ENCODE results near the gene ABLIM3.

The ABLIM3 gene

GRCh38 chr5:149133795-149134777, 7.2 kb upstream of the ABLIM3 start:
- DNase-seq, result no peak

GRCh38 chr5:149134778-149135500, 6.4 kb upstream of the ABLIM3 start:
- DNase-seq, result no peak

- no peak for DNase-seq
Observed at GRCh38 chr5:149135536-149136201, 5.6 kb upstream of the ABLIM3 start.

GRCh38 chr5:149138182-149138923, 2.9 kb upstream of the ABLIM3 start:
- no peak for DNase-seq

- no peak for DNase-seq
Observed at GRCh38 chr5:149140197-149141002, 893 bp upstream of the ABLIM3 start.

GRCh38 chr5:149141957-149142851, 911 bp downstream of the ABLIM3 start:
- DNase-seq, result no peak

GRCh38 chr5:149143470-149143869, 2.2 kb downstream of the ABLIM3 start:
- DNase-seq, result no peak

GRCh38 chr5:149144637-149145036, 3.3 kb downstream of the ABLIM3 start:
- no peak for DNase-seq

GRCh38 chr5:149145138-149145537, 3.8 kb downstream of the ABLIM3 start:
- DNase-seq, result no peak

- no peak for DNase-seq
Observed at GRCh38 chr5:149147676-149148075, 6.4 kb downstream of the ABLIM3 start.

- no peak for DNase-seq
Observed at GRCh38 chr5:149149942-149150341, 8.6 kb downstream of the ABLIM3 start.

GRCh38 chr5:149150457-149150856, 9.2 kb downstream of the ABLIM3 start:
- DNase-seq, result no peak

GRCh38 chr5:149151717-149152116, 10.4 kb downstream of the ABLIM3 start:
- no peak for DNase-seq

- DNase-seq, result no peak
Observed at GRCh38 chr5:149152317-149152746, 11.0 kb downstream of the ABLIM3 start.

- no peak for DNase-seq
Observed at GRCh38 chr5:149153193-149153750, 12.0 kb downstream of the ABLIM3 start.

GRCh38 chr5:149153751-149154610, 12.7 kb downstream of the ABLIM3 start:
- DNase-seq, result no peak

- no peak for DNase-seq
Observed at GRCh38 chr5:149154650-149155049, 13.4 kb downstream of the ABLIM3 start.

- no peak for DNase-seq
Observed at GRCh38 chr5:149156435-149157083, 15.3 kb downstream of the ABLIM3 start.

GRCh38 chr5:149157330-149157729, 16.0 kb downstream of the ABLIM3 start:
- no peak for DNase-seq

Measured in NCI-H146 (cell line).